SK-N-SH (cell line): ENCODE results near the gene ERN1. TPM values are rescaled to one million over a fixed set of nuclear protein-coding genes. Genes with fewer than 3 reads are reported as not detected.

Source experiments
- CTCF ChIA-PET: fragments of 300-600, 350-600 bp; formaldehyde crosslinking; extraction: SDS; loops from one replicate; lab custom pipeline; 2021; lab: Yijun Ruan, JAX
- POLR2A ChIA-PET: fragments of 350-600 bp; sonication (Branson Sonifier 250); formaldehyde crosslinking; extraction: SDS; loops from one replicate; lab custom pipeline; 2020; ENCODE audit warnings: antibody characterized with exemption, inconsistent platforms; lab: Yijun Ruan, JAX
- DNase-seq: peaks from one replicate; pipeline ENCODE4 v3.0.0; 2012
- H2AFZ ChIP-seq: fragments of 200-600 bp; sonication (generic); 2 replicates; pipeline ENCODE4 v1.8.1; 2016; ENCODE audit warnings: antibody characterized with exemption, mild to moderate bottlenecking, low read depth
- H3F3A ChIP-seq: fragments of 200-600 bp; sonication (generic); replicated peaks from 2 replicates; pipeline ENCODE3; 2016; ENCODE audit warnings: antibody characterized with exemption, mild to moderate bottlenecking; ENCODE audit not compliant: insufficient read depth
- H3K27ac ChIP-seq, 2 experiments: fragments of 200-500 bp in 1 of 2; fragments of 200-600 bp in 1 of 2; sonication (Bioruptor generic) in 1 of 2; sonication (generic), shearing (Covaris generic) in 1 of 2; 2 replicates each; pipeline versions ENCODE4 v1.5.1 to v1.6.1; 2014 to 2016; ENCODE audit warnings: low read depth in 2 of 2, inconsistent platforms in 1 of 2, low read length in 1 of 2, mild to moderate bottlenecking in 1 of 2, mixed read lengths in 1 of 2
- H3K27me3 ChIP-seq: fragments of 200-600 bp; sonication (generic), shearing (Covaris generic); 2 replicates; pipeline ENCODE4 v1.6.1; 2016; ENCODE audit warnings: mixed run types; ENCODE audit not compliant: insufficient read depth
- H3K36me3 ChIP-seq, 2 experiments: fragments of 200-500 bp in 1 of 2; fragments of 200-600 bp in 1 of 2; sonication (Bioruptor generic) in 1 of 2; sonication (generic) in 1 of 2; replicated peaks in 1 of 2; 2 replicates each; pipeline versions ENCODE3 to v1.5.1; 2014 to 2016; ENCODE audit warnings: low read length in 1 of 2, mild to moderate bottlenecking in 1 of 2; ENCODE audit not compliant: insufficient read depth in 2 of 2, control insufficient read depth in 1 of 2
- H3K4me1 ChIP-seq, 2 experiments: fragments of 200-500 bp in 1 of 2; fragments of 200-600 bp in 1 of 2; sonication (Bioruptor generic) in 1 of 2; sonication (generic), shearing (Covaris generic) in 1 of 2; 2 replicates each; pipeline versions ENCODE4 v1.5.1 to v1.6.1; 2014 to 2016; ENCODE audit warnings: low read depth in 1 of 2, low read length in 1 of 2, mixed run types in 1 of 2; ENCODE audit not compliant: insufficient read depth in 2 of 2, control insufficient read depth in 1 of 2
- H3K4me2 ChIP-seq: fragments of 200-600 bp; sonication (generic), shearing (Covaris generic); 2 replicates; pipeline ENCODE4 v1.6.1; 2017; ENCODE audit warnings: mixed run types
- H3K4me3 ChIP-seq, 2 experiments: fragments of 200-500 bp in 1 of 2; fragments of 200-600 bp in 1 of 2; sonication (Bioruptor generic) in 1 of 2; sonication (generic), shearing (Covaris generic) in 1 of 2; 2 replicates each; pipeline versions ENCODE4 v1.5.1 to v1.8.1; 2014 to 2016; ENCODE audit warnings: low read depth in 2 of 2, inconsistent platforms in 1 of 2, low read length in 1 of 2, mild to moderate bottlenecking in 1 of 2, mixed read lengths in 1 of 2, moderate library complexity in 1 of 2
- H3K79me2 ChIP-seq: fragments of 200-600 bp; sonication (generic); 2 replicates; pipeline ENCODE4 v1.8.1; 2017; ENCODE audit warnings: mild to moderate bottlenecking; ENCODE audit not compliant: insufficient read depth
- H3K9ac ChIP-seq: fragments of 200-600 bp; sonication (generic); 2 replicates; pipeline ENCODE4 v1.6.1; 2017; ENCODE audit warnings: mixed run types
- H3K9me2 ChIP-seq: fragments of 200-600 bp; sonication (generic); 2 replicates; pipeline ENCODE4 v1.6.1; 2017; ENCODE audit warnings: mixed run types
- H3K9me3 ChIP-seq: fragments of 200-600 bp; sonication (generic); 2 replicates; pipeline ENCODE4 v1.6.1; 2017; ENCODE audit warnings: mixed run types, mild to moderate bottlenecking, moderate library complexity
- H4K20me1 ChIP-seq: fragments of 200-600 bp; sonication (generic); 2 replicates; pipeline ENCODE4 v1.6.1; 2017; ENCODE audit warnings: mild to moderate bottlenecking, mixed run types; ENCODE audit not compliant: insufficient read depth
- CHD2 ChIP-seq: fragments of 150-350 bp; IDR thresholded peaks from 2 replicates; pipeline ENCODE4 v1.6.1; 2018; ENCODE audit warnings: low read length; ENCODE audit not compliant: partially characterized antibody
- CTCF ChIP-seq: fragments of 200-600 bp; sonication (generic); IDR thresholded peaks from 2 replicates; pipeline ENCODE4 v1.6.1; 2017; ENCODE audit warnings: antibody characterized with exemption, mild to moderate bottlenecking, moderate library complexity
- JUND ChIP-seq: IDR thresholded peaks from 2 replicates; pipeline ENCODE4 v1.4.0; 2012
- MAX ChIP-seq: IDR thresholded peaks from 2 replicates; pipeline ENCODE4 v1.4.0; 2012; ENCODE audit warnings: low read depth
- NRF1 ChIP-seq: IDR thresholded peaks from 2 replicates; pipeline ENCODE4 v1.6.1; 2012; ENCODE audit warnings: low read depth, mild to moderate bottlenecking, low read length
- PBX3 ChIP-seq: IDR thresholded peaks from 2 replicates; pipeline ENCODE4; 2012
- POLR2AphosphoS5 ChIP-seq: IDR thresholded peaks from 2 replicates; pipeline ENCODE4 v1.6.1; 2012; ENCODE audit warnings: low read depth, low read length
- RCOR1 ChIP-seq: fragments of 150-350 bp; IDR thresholded peaks from 2 replicates; pipeline ENCODE4 v1.6.1; 2017; ENCODE audit warnings: antibody characterized with exemption, low read length
- REST ChIP-seq: IDR thresholded peaks from 2 replicates; pipeline ENCODE4 v1.6.1; 2012; ENCODE audit warnings: mild to moderate bottlenecking, low read depth, low read length, moderate library complexity
- RXRA ChIP-seq: IDR thresholded peaks from 2 replicates; pipeline ENCODE4 v1.4.0; 2012; ENCODE audit warnings: low read depth, mild to moderate bottlenecking, borderline replicate concordance
- ZBTB33 ChIP-seq: IDR thresholded peaks from 2 replicates; pipeline ENCODE4 v1.4.0; 2012; ENCODE audit warnings: low read depth, borderline replicate concordance
- WGBS: methylation state at CpG from one replicate; pipeline ENCODE4 v1.1.6; 2017; ENCODE audit warnings: low lambda C conversion rate; 5-methylcytosine and 5-hydroxymethylcytosine counted together
- polyA plus RNA-seq, 3 experiments: library from polyadenylated mRNA; depleted of rRNA; stranded (reverse); fragments of >200 nt; gene quantifications; 2 replicates each; pipeline ENCODE4 v1.2.3, GENCODE V29; 2012

The ERN1 gene
- polyA plus RNA-seq, 1 of the 3 experiments (the other 2 are of a cell fraction): 7.3 TPM

- TF ChIP-seq REST: no peak
- TF ChIP-seq JUND: no peak
- TF ChIP-seq POLR2AphosphoS5: no peak
- no peak for TF ChIP-seq RCOR1
- no peak for TF ChIP-seq CTCF
- no peak for TF ChIP-seq PBX3
- TF ChIP-seq NRF1: no peak
- TF ChIP-seq RXRA: no peak
- TF ChIP-seq MAX: no peak
Observed at GRCh38 chr17:64059756-64060155, 70.2 kb downstream of the ERN1 start (continued).

GRCh38 chr17:64058621-64059020 is 71.3 kb downstream of the ERN1 start:
- 93% methylated on average over 5 of the region's 5 CpGs for WGBS
- CTCF ChIA-PET: interaction anchor here (1.6 to 22.7 kb wide), 3 partner anchors 11 to 75 kb away, joined by 4 to 266 read pairs (median 19); no protein-coding TSS in a partner anchor
- no peak overlapping the region for H2AFZ ChIP-seq

More at GRCh38 chr17:64058621-64059020, 71.3 kb downstream of the ERN1 start:
- Histone ChIP-seq H3K27me3 (no peaks in the 10 kb centered on the region), H3K9ac (no peak overlapping the region), H3K4me3 (no peak overlapping the region), H3K36me3 (peaks cover 7 to 24% of the 10 kb centered on the region in 2 experiments), H3K4me2 (no peak overlapping the region), H3K9me2 (no peaks in the 10 kb centered on the region), H3K9me3 (no peaks in the 10 kb centered on the region), H3K79me2 (no peaks in the 10 kb centered on the region), H3K4me1 (no peaks in the 10 kb centered on the region), H4K20me1 (no peaks in the 10 kb centered on the region), H3K27ac (no peak overlapping the region), H3F3A (no peaks in the 10 kb centered on the region)
- TF ChIP-seq CHD2: no peak
- TF ChIP-seq ZBTB33: no peak
- no peak for DNase-seq
- POLR2A ChIA-PET: no interaction called here
